Kidney glomerular epithelial cell (primary cell): ENCODE results near the gene CDKN2AIPNL.
"Not testable (repeated sequence)": the region's sequence is repeated elsewhere in the genome, so short reads cannot be mapped to it uniquely, and the experiment has no call there.

ENCODE experiments used
- DNase-seq: peaks from one replicate; lab custom pipeline; 2025; lab: John Stamatoyannopoulos, UW

CDKN2AIPNL gene

GRCh38 chr5:134397196-134397595 lies 14.5 kb downstream of the CDKN2AIPNL start:
- no peak for DNase-seq

- no peak for DNase-seq
Observed at GRCh38 chr5:134396274-134396673, 15.4 kb downstream of the CDKN2AIPNL start.

- no peak for DNase-seq
Observed at GRCh38 chr5:134394932-134395331, 16.7 kb downstream of the CDKN2AIPNL start.

DNA sequence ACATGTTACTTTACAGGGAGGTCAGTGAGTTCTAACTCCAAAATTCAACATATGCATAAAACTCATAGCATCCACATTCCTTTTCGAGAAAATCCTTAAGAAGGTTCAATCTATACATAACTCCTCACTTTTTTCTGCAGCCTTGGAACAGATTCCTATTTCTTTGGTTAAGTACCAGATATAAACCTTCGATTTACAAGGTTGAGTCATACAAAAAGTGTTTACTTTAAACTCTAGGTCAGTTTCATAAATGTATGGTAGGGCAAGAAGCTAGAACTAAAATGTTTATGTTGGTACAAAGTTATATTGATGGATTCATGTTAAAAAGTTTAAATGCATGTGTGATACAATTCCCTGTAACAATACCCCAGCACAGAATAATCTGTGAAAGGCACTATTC lies 19.4 kb downstream of the CDKN2AIPNL start:
- no peak for DNase-seq

- DNase-seq = no peak
Observed at GRCh38 chr5:134387443-134387842, 24.2 kb downstream of the CDKN2AIPNL start.

DNA sequence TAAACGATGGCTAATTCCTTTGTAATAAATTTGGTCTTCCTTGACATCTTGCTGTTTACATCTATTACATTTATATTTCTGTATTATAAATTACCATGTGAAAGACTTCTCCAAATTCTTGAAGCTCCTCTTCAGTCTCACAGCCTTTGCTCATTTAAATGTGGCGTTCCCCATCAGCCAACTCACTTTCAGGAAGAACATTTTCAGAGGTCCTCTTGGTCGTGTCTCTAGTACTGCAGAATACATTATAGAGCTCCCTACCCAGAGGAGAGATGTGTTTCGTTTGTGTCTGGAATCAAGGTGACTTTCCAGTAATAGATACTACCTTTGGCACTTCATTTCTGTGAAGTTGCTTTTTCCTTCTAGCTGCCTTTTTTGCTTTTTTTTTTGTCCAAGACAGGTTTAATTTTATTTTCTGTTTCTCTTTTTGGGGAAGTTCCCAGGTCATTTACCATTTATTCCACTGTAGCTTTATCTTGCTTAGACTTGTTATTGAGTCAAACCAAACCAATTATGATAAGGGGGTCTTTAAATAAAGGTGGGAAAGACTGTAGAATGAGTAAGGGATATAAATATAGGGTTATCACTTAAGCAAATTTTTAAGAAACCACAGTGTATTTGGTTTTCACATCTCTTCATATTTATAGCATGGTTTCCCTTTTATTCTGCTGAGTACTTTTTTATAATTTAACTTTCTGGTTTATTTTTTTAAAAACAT lies 27.5 kb downstream of the CDKN2AIPNL start:
- no peak for DNase-seq

GRCh38 chr5:134382204-134382603 lies 29.5 kb downstream of the CDKN2AIPNL start:
- not testable (repeated sequence) for DNase-seq

- no peak for DNase-seq
Observed at GRCh38 chr5:134380346-134380745, 31.3 kb downstream of the CDKN2AIPNL start.

DNA sequence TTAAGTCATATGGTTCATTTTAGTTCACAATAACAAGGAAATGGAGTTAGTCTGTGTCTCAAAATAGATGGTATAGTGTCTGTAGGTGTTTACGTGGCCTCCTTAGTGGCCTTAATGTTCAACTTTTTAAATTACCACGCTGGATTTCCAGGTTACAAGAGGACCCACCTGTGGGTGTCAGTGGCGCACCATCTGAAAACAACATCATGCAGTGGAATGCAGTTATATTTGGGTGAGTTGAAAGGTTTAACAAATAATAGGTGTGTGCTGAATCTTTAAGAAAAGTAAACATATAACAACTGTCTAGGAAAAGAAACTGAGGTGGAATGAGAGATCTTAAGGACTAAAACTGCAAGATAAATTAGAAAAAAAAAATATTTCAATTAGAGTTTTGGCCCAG lies 37.4 kb downstream of the CDKN2AIPNL start:
- DNase-seq = no peak

- not testable (repeated sequence) for DNase-seq
Observed at GRCh38 chr5:134373633-134374032, 38.0 kb downstream of the CDKN2AIPNL start.

DNA sequence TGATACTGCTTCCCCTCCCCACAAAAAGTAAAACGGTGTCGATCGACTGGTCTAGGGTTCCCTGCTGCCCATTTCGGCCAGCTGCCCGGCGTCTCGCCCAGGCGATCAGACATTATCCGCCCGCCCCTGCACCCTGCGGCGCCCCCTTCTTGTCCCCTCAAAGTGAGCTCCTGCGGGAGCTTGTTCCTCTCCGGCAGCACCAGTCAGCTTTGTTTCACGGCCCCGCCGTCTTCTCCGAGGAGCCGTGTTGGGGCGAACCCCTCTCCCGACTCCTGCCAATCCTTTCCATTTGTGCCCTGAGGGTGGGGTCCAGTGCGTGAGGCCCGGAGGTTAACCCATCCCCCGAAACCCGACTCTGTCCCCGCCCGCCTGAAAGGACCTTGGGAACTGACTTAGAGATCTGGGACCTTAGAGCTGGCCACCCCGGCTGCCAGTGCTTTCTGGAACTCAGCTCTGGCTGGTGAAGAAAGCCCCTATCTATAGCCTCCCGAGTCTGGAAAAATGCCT lies 39.8 kb downstream of the CDKN2AIPNL start:
- peak; percentile 19 for DNase-seq

- DNase-seq = peak; percentile 97
Observed at GRCh38 chr5:134370871-134371833, 40.5 kb downstream of the CDKN2AIPNL start, which contains the start of gene UBE2B. Gene UBE2B (plus strand): TSS chr5:134371569. CDS start chr5:134371596, 27 bp downstream.

DNA sequence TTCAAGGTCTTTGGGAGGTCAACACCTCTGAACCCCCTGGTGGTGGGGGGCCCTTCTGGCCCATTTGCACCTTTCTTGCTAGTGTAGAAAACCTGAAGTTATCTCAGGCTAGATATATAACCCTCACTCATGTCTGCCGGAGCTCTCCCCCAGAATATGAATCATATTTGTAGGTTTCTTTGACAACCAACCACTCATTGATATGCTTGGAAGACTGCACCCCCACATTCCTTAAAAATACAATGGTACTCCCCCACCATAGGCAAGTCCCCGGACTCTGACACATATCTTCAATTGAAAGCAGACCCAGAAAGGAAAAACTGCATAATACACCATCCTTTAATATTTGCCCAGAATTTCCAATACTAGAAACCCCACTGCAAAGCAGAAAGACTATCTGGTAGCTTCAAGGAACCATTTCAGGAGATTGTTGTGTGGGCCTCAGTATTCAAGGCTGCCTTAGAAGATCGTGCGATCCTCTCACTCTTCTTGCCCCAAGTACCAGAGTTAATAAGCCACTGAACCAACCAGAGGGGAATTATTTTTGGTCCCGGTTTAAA lies 41.3 kb downstream of the CDKN2AIPNL start:
- DNase-seq = peak; percentile 43

DNA sequence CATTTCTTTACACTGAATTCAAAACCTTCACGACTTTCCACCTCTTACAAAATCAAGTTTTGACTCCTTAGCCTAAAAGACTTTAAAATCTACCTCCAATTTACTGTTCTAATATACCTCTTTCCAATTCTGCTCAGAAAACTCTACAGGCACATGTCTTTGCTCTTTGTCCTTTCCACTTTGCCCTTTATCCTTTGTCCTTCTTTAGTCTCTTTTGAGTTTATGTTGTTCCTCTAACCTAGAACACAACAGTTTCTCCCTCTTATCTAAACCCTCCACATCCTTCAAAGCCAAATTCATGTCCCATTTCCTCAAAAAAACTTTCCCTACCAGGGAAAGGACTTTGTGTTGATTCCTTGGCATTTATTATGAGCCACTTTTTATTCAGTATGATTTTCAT lies 46.1 kb downstream of the CDKN2AIPNL start:
- DNase-seq = no peak

GRCh38 chr5:134355681-134356080 lies 56.0 kb downstream of the CDKN2AIPNL start:
- no peak for DNase-seq
